Chondrocyte (in vitro differentiated cells): Measurements from ENCODE around the gene COL25A1. TPM values are rescaled to one million over a fixed set of nuclear protein-coding genes. Genes with fewer than 3 reads are reported as not detected.

Source experiments
- DNase-seq: peaks from one replicate; pipeline ENCODE4 v3.0.0; 2021; ENCODE audit warnings: mixed read lengths, low spot score
- H3K27ac Mint-ChIP-seq: one replicate; pipeline ENCODE4 v1.8.0; 2021; ENCODE audit warnings: mild to moderate bottlenecking, moderate library complexity, mixed read lengths; ENCODE audit not compliant: unreplicated experiment
- H3K27me3 Mint-ChIP-seq: 2 replicates; pipeline ENCODE4 v1.8.0; 2021; ENCODE audit warnings: low read depth, mixed read lengths
- H3K36me3 Mint-ChIP-seq: 2 replicates; pipeline ENCODE4 v1.8.0; 2021; ENCODE audit warnings: low read depth, mixed read lengths
- H3K4me1 Mint-ChIP-seq: 2 replicates; pipeline ENCODE4 v1.8.0; 2021; ENCODE audit warnings: low read depth, mild to moderate bottlenecking, mixed read lengths
- H3K4me3 Mint-ChIP-seq: one replicate; pipeline ENCODE4 v1.8.0; 2021; ENCODE audit warnings: mild to moderate bottlenecking, moderate library complexity, mixed read lengths; ENCODE audit not compliant: unreplicated experiment
- H3K9me3 Mint-ChIP-seq: 2 replicates; pipeline ENCODE4 v1.8.0; 2021; ENCODE audit warnings: low read depth, mixed read lengths
- total RNA-seq: library from RNA; stranded (reverse); gene quantifications from 3 replicates; pipeline ENCODE4 v1.2.1, GENCODE V29; 2021
- TF ChIP-seq, protein P1 (sequence below): fragments of 200-600 bp; sonication (generic); IDR thresholded peaks from 2 replicates; pipeline ENCODE4 v1.5.0; 2021; ENCODE audit warnings: antibody characterized with exemption, mild to moderate bottlenecking, moderate library complexity

Gene COL25A1
- total RNA-seq, 1 donor from 2014 or later: 0.45 TPM

DNA sequence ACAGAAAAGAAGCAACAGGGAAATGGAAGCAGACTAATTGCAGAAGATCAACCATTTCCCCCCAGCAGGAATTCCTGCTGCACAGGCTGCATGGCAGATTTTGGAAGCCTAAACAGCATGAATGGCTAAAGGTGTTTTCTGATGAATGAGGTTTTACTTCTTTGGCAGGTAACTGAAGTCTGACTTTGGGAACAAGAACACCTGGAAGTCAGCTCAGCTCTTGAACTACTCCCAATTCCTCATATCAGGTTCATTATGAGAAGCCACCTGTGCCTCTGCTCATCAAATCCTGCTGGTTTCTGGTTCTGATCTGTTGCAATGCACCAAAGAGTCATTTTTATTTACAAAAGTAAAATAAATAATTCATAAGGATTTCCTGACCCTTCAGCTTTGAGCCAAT lies 139.0 kb downstream of the COL25A1 start:
- TF ChIP-seq, protein P1, sequence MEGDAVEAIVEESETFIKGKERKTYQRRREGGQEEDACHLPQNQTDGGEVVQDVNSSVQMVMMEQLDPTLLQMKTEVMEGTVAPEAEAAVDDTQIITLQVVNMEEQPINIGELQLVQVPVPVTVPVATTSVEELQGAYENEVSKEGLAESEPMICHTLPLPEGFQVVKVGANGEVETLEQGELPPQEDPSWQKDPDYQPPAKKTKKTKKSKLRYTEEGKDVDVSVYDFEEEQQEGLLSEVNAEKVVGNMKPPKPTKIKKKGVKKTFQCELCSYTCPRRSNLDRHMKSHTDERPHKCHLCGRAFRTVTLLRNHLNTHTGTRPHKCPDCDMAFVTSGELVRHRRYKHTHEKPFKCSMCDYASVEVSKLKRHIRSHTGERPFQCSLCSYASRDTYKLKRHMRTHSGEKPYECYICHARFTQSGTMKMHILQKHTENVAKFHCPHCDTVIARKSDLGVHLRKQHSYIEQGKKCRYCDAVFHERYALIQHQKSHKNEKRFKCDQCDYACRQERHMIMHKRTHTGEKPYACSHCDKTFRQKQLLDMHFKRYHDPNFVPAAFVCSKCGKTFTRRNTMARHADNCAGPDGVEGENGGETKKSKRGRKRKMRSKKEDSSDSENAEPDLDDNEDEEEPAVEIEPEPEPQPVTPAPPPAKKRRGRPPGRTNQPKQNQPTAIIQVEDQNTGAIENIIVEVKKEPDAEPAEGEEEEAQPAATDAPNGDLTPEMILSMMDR: no peak
- Mint-ChIP-seq H3K4me1 (peaks cover 6% of the 10 kb centered on the region), H3K27ac (no peak overlapping the region)

DNA sequence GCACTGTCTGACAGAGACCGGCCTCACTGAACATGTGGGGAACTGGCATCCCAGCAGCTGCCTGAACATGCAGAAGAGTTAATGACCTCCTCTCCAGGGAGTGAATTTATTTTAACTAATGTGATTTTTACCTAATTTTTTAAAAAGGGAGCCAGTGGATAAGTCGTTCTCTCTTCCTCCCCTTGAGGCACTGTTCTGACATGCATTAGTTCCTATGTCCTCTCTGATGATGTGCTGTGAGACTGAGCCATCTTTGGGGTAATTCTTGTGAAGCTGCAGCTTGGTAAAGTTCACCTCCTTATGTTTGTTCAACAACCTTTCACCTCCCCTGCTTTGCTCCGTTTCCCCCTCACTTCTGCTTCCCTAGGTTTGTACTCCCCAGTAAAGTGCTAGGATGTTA lies 139.7 kb downstream of the COL25A1 start:
- TF ChIP-seq, protein P1: no peak
- Mint-ChIP-seq H3K27me3 (no peaks in the 10 kb centered on the region), H3K4me1 (peaks cover 6% of the 10 kb centered on the region), H3K36me3 (no peaks in the 10 kb centered on the region), H3K4me3 (no peak overlapping the region), H3K27ac (no peak overlapping the region), H3K9me3 (peaks cover 3% of the 10 kb centered on the region)
- no peak for DNase-seq

More for the DNA sequence above, 139.0 kb downstream of the COL25A1 start:
- Mint-ChIP-seq H3K27me3 (no peaks in the 10 kb centered on the region), H3K4me3 (no peak overlapping the region), H3K36me3 (no peaks in the 10 kb centered on the region), H3K9me3 (peaks cover 3% of the 10 kb centered on the region)
- no peak for DNase-seq

DNA sequence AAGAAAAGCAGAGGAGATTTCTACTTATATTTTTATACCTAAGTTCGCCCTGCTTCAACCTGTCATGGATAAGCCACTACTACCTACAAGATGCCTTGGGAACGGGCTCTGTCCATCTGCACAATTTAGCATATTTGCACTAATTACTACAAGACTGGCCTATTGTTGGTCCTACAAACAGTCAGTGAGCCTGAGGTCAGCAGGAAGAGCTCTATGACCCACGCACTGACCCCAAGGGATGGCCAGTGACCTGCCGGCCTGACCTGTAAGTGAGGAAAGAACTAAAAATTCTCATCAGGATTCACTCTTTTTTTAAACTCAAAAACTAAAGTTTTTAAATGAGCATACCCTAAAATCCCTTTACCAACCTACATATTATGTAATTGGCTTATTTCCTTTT lies 142.0 kb downstream of the COL25A1 start:
- no peak for DNase-seq
- Mint-ChIP-seq H3K4me1 (peaks cover 6% of the 10 kb centered on the region), H3K27ac (no peak overlapping the region), H3K36me3 (no peaks in the 10 kb centered on the region), H3K9me3 (peaks cover 3% of the 10 kb centered on the region), H3K27me3 (no peaks in the 10 kb centered on the region), H3K4me3 (no peak overlapping the region)
- TF ChIP-seq, protein P1: no peak

DNA sequence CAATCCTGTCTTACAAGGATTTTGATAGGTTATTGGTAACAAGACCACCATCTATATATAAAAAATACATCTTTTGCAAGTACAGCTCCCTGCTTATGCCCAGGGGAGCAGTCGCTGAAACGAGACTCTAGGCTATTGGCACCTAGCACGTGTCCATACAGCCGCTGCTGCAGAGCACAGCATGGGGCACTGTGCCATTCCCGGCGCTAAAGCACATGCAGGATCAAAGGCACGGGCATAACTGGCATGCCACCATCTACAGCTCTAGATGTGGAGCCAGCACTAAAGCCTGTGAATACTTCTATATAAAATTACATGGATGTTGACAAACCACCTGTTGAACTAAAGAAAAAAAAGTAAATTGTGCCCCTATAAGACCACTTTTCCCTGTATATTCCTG lies 144.8 kb downstream of the COL25A1 start:
- Mint-ChIP-seq H3K27me3 (no peaks in the 10 kb centered on the region), H3K4me1 (no peaks in the 10 kb centered on the region), H3K9me3 (no peaks in the 10 kb centered on the region), H3K27ac (no peak overlapping the region), H3K4me3 (no peak overlapping the region), H3K36me3 (no peaks in the 10 kb centered on the region)
- DNase-seq: no peak
- TF ChIP-seq, protein P1: no peak

DNA sequence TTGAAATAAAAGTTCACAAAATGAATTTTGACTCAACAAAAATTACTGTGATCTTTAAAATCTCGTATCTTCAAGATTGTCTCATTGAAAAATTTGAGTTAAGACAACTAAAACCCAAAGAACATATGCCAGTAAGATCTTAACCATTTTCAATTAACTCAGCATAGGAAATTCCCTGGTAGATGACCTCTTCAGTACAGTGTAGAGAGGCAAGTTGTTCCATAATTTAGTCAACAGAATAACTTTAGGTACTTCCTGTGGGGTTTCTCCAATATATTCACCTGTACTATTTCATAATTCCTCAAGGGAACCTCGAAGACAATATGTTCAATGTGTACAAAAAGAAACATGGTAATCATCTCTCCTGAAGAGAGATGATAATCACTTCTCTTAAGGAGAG lies 145.3 kb downstream of the COL25A1 start:
- DNase-seq: no peak
- H3K36me3 Mint-ChIP-seq: no peaks in the 10 kb centered on the region
- TF ChIP-seq, protein P1: no peak
- no peak overlapping the region for H3K4me3 Mint-ChIP-seq
- H3K4me1 Mint-ChIP-seq: no peaks in the 10 kb centered on the region
- no peaks in the 10 kb centered on the region for H3K9me3 Mint-ChIP-seq
- H3K27ac Mint-ChIP-seq: no peak overlapping the region
- no peaks in the 10 kb centered on the region for H3K27me3 Mint-ChIP-seq
